Uterus (tissue), 2 donors: ENCODE results near the gene CYP4F2.
"Not testable (repeated sequence)": the region's sequence is repeated elsewhere in the genome, so short reads cannot be mapped to it uniquely, and the experiment has no call there.

Experiments used
- POLR2A ChIP-seq, 2 donors: fragments of 450-650 bp; IDR thresholded peaks; one replicate each; pipeline ENCODE4 v1.6.1; 2016; ENCODE audit warnings: antibody characterized with exemption in 2 of 2, mild to moderate bottlenecking in 1 of 2, moderate library complexity in 1 of 2
- TF ChIP-seq, protein P1 (sequence below), 4 experiments: fragments of 200-600 bp in 2 of 4; fragments of 450-650 bp in 2 of 4; sonication (generic) in 2 of 4; IDR thresholded peaks; one replicate each; pipeline ENCODE4 v1.5.1; 2016 to 2019; ENCODE audit warnings: antibody characterized with exemption in 4 of 4, mild to moderate bottlenecking in 2 of 4, moderate library complexity in 1 of 4

DNA sequence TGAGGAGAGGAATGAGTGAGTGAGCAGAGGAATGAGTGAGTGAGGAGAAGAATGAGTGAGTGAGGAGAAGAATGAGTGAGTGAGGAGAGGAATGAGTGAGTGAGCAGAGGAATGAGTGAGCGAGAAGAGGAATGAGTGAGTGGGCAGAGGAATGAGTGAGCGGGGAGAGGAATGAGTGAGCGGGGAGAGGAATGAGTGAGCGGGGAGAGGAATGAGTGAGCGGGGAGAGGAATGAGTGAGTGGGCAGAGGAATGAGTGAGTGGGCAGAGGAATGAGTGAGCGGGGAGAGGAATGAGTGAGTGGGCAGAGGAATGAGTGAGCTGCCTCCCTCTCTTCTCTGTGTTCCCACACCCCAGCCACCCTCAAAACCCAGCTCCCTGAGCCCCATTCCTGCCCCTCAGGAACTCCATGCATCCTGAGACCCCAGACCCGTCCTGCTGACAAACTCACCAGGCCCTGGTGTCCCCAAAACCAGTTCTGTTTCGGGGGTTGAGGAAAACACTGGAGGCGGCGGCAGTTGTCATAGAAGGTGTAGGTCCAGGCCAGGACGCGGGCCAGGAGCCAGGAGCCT, 36.0 kb upstream of the CYP4F2 start:
- TF ChIP-seq, protein P1, sequence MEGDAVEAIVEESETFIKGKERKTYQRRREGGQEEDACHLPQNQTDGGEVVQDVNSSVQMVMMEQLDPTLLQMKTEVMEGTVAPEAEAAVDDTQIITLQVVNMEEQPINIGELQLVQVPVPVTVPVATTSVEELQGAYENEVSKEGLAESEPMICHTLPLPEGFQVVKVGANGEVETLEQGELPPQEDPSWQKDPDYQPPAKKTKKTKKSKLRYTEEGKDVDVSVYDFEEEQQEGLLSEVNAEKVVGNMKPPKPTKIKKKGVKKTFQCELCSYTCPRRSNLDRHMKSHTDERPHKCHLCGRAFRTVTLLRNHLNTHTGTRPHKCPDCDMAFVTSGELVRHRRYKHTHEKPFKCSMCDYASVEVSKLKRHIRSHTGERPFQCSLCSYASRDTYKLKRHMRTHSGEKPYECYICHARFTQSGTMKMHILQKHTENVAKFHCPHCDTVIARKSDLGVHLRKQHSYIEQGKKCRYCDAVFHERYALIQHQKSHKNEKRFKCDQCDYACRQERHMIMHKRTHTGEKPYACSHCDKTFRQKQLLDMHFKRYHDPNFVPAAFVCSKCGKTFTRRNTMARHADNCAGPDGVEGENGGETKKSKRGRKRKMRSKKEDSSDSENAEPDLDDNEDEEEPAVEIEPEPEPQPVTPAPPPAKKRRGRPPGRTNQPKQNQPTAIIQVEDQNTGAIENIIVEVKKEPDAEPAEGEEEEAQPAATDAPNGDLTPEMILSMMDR (IDR thresholded peaks at IDR 0.05) = not testable (repeated sequence)
- not testable (repeated sequence) for TF ChIP-seq POLR2A (IDR thresholded peaks at IDR 0.05)
